Fibroblast of villous mesenchyme (primary cell): ENCODE results near the gene USP32. TPM values are rescaled to one million over a fixed set of nuclear protein-coding genes. Genes with fewer than 3 reads are reported as not detected.
"Not testable (repeated sequence)": the region's sequence is repeated elsewhere in the genome, so short reads cannot be mapped to it uniquely, and the experiment has no call there.

Experiments
- DNase-seq: peaks from one replicate; pipeline ENCODE4 v3.0.0-alpha.2; 2010; ENCODE audit warnings: low read depth
- H3K4me3 ChIP-seq: 2 replicates; pipeline ENCODE4 v1.5.1; 2011; ENCODE audit warnings: low read depth, mild to moderate bottlenecking, low read length
- total RNA-seq: library from RNA; depleted of rRNA; stranded (reverse); fragments of >200 nt; gene quantifications from 2 replicates; pipeline ENCODE4 v1.2.3, GENCODE V29; 2012
- TF ChIP-seq, protein P1 (sequence below): IDR thresholded peaks from 2 replicates; pipeline ENCODE4 v1.5.1; 2012; ENCODE audit warnings: low read depth, mild to moderate bottlenecking, low read length; ENCODE audit not compliant: insufficient read depth

The USP32 gene, protein sequence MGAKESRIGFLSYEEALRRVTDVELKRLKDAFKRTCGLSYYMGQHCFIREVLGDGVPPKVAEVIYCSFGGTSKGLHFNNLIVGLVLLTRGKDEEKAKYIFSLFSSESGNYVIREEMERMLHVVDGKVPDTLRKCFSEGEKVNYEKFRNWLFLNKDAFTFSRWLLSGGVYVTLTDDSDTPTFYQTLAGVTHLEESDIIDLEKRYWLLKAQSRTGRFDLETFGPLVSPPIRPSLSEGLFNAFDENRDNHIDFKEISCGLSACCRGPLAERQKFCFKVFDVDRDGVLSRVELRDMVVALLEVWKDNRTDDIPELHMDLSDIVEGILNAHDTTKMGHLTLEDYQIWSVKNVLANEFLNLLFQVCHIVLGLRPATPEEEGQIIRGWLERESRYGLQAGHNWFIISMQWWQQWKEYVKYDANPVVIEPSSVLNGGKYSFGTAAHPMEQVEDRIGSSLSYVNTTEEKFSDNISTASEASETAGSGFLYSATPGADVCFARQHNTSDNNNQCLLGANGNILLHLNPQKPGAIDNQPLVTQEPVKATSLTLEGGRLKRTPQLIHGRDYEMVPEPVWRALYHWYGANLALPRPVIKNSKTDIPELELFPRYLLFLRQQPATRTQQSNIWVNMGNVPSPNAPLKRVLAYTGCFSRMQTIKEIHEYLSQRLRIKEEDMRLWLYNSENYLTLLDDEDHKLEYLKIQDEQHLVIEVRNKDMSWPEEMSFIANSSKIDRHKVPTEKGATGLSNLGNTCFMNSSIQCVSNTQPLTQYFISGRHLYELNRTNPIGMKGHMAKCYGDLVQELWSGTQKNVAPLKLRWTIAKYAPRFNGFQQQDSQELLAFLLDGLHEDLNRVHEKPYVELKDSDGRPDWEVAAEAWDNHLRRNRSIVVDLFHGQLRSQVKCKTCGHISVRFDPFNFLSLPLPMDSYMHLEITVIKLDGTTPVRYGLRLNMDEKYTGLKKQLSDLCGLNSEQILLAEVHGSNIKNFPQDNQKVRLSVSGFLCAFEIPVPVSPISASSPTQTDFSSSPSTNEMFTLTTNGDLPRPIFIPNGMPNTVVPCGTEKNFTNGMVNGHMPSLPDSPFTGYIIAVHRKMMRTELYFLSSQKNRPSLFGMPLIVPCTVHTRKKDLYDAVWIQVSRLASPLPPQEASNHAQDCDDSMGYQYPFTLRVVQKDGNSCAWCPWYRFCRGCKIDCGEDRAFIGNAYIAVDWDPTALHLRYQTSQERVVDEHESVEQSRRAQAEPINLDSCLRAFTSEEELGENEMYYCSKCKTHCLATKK (N-terminal part only)
- total RNA-seq: 78.9 and 95.4 TPM in 2 replicates

- peak within 1 kb of the TSS; percentile 90 for H3K4me3 ChIP-seq
- TF ChIP-seq, protein P1, sequence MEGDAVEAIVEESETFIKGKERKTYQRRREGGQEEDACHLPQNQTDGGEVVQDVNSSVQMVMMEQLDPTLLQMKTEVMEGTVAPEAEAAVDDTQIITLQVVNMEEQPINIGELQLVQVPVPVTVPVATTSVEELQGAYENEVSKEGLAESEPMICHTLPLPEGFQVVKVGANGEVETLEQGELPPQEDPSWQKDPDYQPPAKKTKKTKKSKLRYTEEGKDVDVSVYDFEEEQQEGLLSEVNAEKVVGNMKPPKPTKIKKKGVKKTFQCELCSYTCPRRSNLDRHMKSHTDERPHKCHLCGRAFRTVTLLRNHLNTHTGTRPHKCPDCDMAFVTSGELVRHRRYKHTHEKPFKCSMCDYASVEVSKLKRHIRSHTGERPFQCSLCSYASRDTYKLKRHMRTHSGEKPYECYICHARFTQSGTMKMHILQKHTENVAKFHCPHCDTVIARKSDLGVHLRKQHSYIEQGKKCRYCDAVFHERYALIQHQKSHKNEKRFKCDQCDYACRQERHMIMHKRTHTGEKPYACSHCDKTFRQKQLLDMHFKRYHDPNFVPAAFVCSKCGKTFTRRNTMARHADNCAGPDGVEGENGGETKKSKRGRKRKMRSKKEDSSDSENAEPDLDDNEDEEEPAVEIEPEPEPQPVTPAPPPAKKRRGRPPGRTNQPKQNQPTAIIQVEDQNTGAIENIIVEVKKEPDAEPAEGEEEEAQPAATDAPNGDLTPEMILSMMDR: peak; percentile 12
- DNase-seq: peak; percentile 99
Measured at GRCh38 chr17:60392042-60392844, at the start of gene USP32. TSS of gene USP32 (minus strand) at chr17:60392133. CDS start at chr17:60391939, 194 bp downstream.

DNA sequence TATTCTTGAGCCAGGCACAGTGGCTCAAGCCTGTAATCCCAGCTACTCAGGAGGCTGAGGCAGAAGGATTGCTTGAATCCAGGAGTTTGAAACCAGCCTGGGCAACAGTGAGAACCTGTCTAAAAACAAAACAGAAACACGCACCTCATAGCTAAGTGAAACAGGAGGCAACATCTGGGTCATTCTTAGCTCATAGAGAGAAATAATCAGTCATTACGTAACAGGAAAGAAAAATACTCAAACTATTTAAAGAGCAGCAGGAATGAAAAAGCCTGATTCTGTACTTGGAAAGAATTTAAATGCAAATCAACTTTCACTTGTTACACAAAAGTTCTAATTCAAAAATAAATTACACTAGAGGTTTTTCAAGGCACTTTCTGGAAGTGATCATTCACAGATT lies 47.6 kb upstream of the USP32 start:
- DNase-seq: peak; percentile 60
- TF ChIP-seq, protein P1: no peak
- H3K4me3 ChIP-seq: no peak overlapping the region

- no peak for DNase-seq
- H3K4me3 ChIP-seq: no peak overlapping the region
- TF ChIP-seq, protein P1: no peak
Measured at GRCh38 chr17:60436676-60437075, 44.7 kb upstream of the USP32 start.

GRCh38 chr17:60435244-60436167 lies 43.6 kb upstream of the USP32 start:
- TF ChIP-seq, protein P1: peak; percentile 93
- peak; percentile 90 for DNase-seq
- no peak overlapping the region for H3K4me3 ChIP-seq

- not testable (repeated sequence) for H3K4me3 ChIP-seq
- peak; percentile 13 for DNase-seq
Measured at GRCh38 chr17:60433021-60433997, 41.4 kb upstream of the USP32 start.

DNA sequence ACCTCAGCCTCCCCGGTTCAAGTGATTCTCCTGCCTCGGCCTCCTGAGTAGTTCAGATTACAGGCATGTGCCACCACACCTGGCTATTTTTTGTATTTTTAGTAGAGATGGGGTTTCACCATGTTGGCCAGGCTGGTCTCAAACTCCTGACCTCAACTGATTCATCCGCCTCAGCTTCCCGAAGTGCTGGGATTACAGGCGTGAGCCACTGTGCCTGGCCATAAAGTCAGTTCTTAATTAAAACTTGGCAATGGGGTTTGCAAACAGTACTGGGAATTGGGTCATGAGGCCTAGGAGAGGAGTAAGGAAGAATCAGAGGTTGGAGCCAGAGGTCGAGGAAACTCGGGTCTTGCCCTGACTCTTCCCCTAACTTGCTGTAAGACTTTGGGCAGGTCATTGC lies 38.6 kb upstream of the USP32 start:
- H3K4me3 ChIP-seq, DNase-seq: not testable (repeated sequence)

DNA sequence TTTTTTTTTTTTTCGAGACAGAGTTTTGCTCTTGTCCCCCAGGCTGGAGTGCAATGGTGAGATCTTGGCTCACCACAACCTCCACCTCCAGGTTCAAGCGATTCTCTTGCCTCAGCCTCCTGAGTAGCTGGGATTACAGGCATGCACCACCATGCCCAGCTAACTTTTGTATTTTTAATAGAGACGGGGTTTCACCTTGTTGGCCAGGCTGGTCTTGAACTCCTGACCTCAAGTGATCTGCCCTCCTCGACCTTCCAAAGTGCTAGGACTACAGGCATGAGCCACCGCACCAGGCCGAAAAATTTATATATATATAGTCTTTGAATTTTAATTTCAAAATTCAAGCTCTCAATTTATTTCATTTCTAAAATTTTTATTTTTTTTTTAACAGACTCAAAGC lies 36.6 kb upstream of the USP32 start:
- DNase-seq, H3K4me3 ChIP-seq: not testable (repeated sequence)
